Calu3 (cell line): Measurements from ENCODE around the gene NRF1. TPM values are rescaled to one million over a fixed set of nuclear protein-coding genes. Genes with fewer than 3 reads are reported as not detected.

ENCODE experiments used
- BruUV-seq: library from RNA; stranded (reverse); fragments of 400-500 nt; replicated peaks from 2 replicates; lab custom pipeline; 2021; lab: Mats Ljungman, UMichigan
- CTCF ChIA-PET: fragments of 300-600 bp; sonication (Branson Sonifier 250); formaldehyde crosslinking; loops from one replicate; lab custom pipeline; 2022; ENCODE audit warnings: antibody characterized with exemption; lab: Charles Lee
- DNase-seq: peaks from one replicate; pipeline ENCODE4 v3.0.0; 2022
- H3K27ac Mint-ChIP-seq: one replicate; pipeline ENCODE4 v1.8.0; 2022; ENCODE audit warnings: mixed read lengths; ENCODE audit not compliant: unreplicated experiment
- H3K27me3 Mint-ChIP-seq: one replicate; pipeline ENCODE4 v1.8.0; 2022; ENCODE audit warnings: mixed read lengths; ENCODE audit not compliant: unreplicated experiment
- H3K36me3 Mint-ChIP-seq: one replicate; pipeline ENCODE4 v1.8.0; 2022; ENCODE audit warnings: mild to moderate bottlenecking, moderate library complexity, mixed read lengths; ENCODE audit not compliant: insufficient read depth, unreplicated experiment
- H3K4me1 Mint-ChIP-seq: one replicate; pipeline ENCODE4 v1.8.0; 2022; ENCODE audit warnings: mild to moderate bottlenecking, low read depth, mixed read lengths; ENCODE audit not compliant: unreplicated experiment
- H3K4me3 Mint-ChIP-seq: one replicate; pipeline ENCODE4 v1.8.0; 2022; ENCODE audit warnings: mild to moderate bottlenecking, low read depth, moderate library complexity, mixed read lengths; ENCODE audit not compliant: unreplicated experiment
- H3K9me3 Mint-ChIP-seq: one replicate; pipeline ENCODE4 v1.8.0; 2022; ENCODE audit warnings: low read depth, mixed read lengths; ENCODE audit not compliant: unreplicated experiment
- intact Hi-C: fragments of 100-400 bp; cut with micrococcal nuclease; formaldehyde crosslinking; loops from one replicate; pipeline ENCODE4 v1.10.0; 2022; ENCODE audit not compliant: unreplicated experiment
- total RNA-seq: library from RNA; stranded (reverse); gene quantifications from 2 replicates; pipeline ENCODE4 v1.2.3, GENCODE V29; 2022
- TF ChIP-seq, protein P1 (sequence below): fragments of 200-600 bp; IDR thresholded peaks from one replicate; pipeline ENCODE4 v1.8.0; 2022; ENCODE audit warnings: antibody characterized with exemption; ENCODE audit not compliant: unreplicated experiment

The NRF1 gene
- total RNA-seq, 1 experiment from 2014 or later = 22.1 TPM

DNA sequence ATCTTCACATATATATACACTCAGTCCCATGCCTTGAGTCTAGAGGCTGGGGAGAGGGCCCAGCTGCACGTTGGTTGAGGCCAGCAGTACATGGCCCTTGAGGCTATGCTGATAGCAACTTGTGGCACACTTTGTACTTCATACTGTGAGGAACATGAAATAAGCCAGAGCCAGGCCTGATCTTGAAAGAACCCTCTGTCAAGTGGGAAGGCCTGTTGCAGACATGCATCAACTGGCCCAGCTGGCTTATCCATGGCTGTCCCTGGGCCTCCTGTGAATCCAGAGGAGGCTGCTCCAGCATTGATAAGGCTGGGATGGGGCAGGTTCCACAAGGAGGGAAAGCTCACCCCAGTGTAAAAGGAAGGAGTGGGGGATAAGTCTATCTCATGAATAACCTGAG, 140.4 kb downstream of the NRF1 start:
- Mint-ChIP-seq H3K27ac (no peak overlapping the region), H3K27me3 (no peaks in the 10 kb centered on the region), H3K4me3 (no peak overlapping the region), H3K9me3 (no peaks in the 10 kb centered on the region), H3K4me1 (no peaks in the 10 kb centered on the region), H3K36me3 (peaks cover 10% of the 10 kb centered on the region)
- BruUV-seq = no TSS peak
- CTCF ChIA-PET = no interaction called here
- intact Hi-C loops = no loop called here
- DNase-seq = no peak
- TF ChIP-seq, protein P1, sequence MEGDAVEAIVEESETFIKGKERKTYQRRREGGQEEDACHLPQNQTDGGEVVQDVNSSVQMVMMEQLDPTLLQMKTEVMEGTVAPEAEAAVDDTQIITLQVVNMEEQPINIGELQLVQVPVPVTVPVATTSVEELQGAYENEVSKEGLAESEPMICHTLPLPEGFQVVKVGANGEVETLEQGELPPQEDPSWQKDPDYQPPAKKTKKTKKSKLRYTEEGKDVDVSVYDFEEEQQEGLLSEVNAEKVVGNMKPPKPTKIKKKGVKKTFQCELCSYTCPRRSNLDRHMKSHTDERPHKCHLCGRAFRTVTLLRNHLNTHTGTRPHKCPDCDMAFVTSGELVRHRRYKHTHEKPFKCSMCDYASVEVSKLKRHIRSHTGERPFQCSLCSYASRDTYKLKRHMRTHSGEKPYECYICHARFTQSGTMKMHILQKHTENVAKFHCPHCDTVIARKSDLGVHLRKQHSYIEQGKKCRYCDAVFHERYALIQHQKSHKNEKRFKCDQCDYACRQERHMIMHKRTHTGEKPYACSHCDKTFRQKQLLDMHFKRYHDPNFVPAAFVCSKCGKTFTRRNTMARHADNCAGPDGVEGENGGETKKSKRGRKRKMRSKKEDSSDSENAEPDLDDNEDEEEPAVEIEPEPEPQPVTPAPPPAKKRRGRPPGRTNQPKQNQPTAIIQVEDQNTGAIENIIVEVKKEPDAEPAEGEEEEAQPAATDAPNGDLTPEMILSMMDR = no peak

DNA sequence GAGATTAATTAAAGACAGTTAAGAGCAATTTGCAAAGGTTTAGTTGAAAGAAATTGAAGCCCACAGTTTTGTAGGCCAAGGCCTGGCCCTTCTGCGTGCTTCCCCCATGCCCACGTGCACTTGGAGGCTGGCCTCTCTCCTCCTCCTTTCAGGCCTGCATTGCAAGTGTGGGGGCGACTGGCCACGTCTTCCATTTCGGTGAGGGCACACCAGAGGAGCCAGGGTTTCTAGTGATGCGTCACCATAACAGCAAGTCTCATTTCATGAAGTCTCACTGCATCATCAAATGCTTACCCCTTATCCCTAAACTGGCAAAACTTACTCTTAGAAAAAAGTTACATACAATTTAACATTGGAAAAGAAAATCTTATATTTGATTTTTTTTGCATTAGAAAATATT, 141.2 kb downstream of the NRF1 start:
- H3K27ac Mint-ChIP-seq = no peak overlapping the region
- CTCF ChIA-PET = no interaction called here
- peaks cover 10% of the 10 kb centered on the region for H3K36me3 Mint-ChIP-seq
- H3K4me1 Mint-ChIP-seq = no peaks in the 10 kb centered on the region
- H3K4me3 Mint-ChIP-seq = no peak overlapping the region
- no peaks in the 10 kb centered on the region for H3K9me3 Mint-ChIP-seq
- no TSS peak for BruUV-seq
- intact Hi-C loops = no loop called here
- DNase-seq = no peak
- TF ChIP-seq, protein P1 = no peak
- H3K27me3 Mint-ChIP-seq = no peaks in the 10 kb centered on the region

DNA sequence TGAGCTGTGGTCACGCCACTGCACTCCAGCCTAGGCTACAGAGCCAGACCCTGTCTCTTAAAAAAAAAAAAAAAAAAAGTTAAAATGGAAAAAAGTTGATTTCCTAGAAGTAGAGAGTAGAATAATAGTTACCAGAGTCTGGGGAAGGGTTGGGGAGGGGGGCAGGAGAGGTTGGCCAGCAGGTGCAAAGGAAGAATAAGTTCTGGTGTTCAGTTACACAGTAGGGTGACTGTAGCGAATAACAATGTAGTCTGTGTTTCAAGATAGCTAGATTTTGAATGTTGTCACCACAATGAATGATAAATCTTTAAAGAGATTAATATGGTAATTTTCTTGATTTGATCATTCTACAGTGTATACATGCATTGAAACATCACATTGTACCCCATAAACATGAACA, 142.9 kb downstream of the NRF1 start:
- DNase-seq = no peak
- no TSS peak for BruUV-seq
- TF ChIP-seq, protein P1 = no peak
- intact Hi-C loops = no loop called here
- Mint-ChIP-seq H3K4me1 (no peaks in the 10 kb centered on the region), H3K9me3 (no peaks in the 10 kb centered on the region), H3K27ac (no peak overlapping the region), H3K4me3 (no peak overlapping the region), H3K27me3 (no peaks in the 10 kb centered on the region), H3K36me3 (peaks cover 5% of the 10 kb centered on the region)
- CTCF ChIA-PET = interaction anchor here (0.7 kb wide), 1 partner anchor 814 kb away, joined by 4 read pairs; no protein-coding TSS in a partner anchor

DNA sequence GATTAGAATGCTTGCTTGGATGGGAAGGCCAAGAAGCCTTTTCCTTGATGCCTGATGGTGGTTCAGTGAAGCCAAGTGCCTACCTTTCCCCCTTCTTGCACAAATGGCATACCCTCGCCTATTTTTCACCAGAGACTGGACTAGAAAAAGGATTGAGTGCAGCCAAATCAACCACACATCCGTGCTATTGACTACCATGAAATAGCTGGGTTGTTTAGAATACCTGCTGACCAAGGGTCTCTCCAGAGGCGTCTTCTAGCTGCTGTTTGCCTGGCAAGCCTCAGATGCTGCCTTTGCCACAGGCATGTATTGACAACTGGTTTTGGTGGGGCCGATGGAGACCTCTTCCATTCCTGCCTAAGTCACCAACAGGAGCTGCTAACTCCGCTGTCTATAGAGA, 146.5 kb downstream of the NRF1 start:
- H3K9me3 Mint-ChIP-seq = no peaks in the 10 kb centered on the region
- H3K27me3 Mint-ChIP-seq = no peaks in the 10 kb centered on the region
- no peak overlapping the region for H3K4me3 Mint-ChIP-seq
- DNase-seq = no peak
- TF ChIP-seq, protein P1 = no peak
- H3K36me3 Mint-ChIP-seq = no peaks in the 10 kb centered on the region
- no peak overlapping the region for H3K27ac Mint-ChIP-seq
- intact Hi-C loops = no loop called here
- no TSS peak for BruUV-seq
- H3K4me1 Mint-ChIP-seq = no peaks in the 10 kb centered on the region
- CTCF ChIA-PET = no interaction called here
